Measurements from ENCODE around the gene UROS. TPM values are rescaled to one million over a fixed set of nuclear protein-coding genes. Genes with fewer than 3 reads are reported as not detected.

UROS gene
- total RNA-seq, 2 donors from 2014 or later, result 31.6 to 35.4 TPM

- H3K36me3 Mint-ChIP-seq (ENCODE audit: insufficient read depth in 2 of 2), result peaks cover 10 to 39% of the 10 kb centered on the region in 2 donors
- H3K4me1 Mint-ChIP-seq (ENCODE audit: low read depth), result peaks cover 10% of the 10 kb centered on the region
- no peak overlapping the region for H3K4me3 Mint-ChIP-seq
- DNase-seq, result no peak
- H3K27me3 Mint-ChIP-seq (ENCODE audit: low read depth), result no peaks in the 10 kb centered on the region
- H3K27ac Mint-ChIP-seq, result no peak overlapping the region
- H3K9me3 Mint-ChIP-seq, result no peaks in the 10 kb centered on the region
- ATAC-seq (replicated peaks in 1 of 2), result no peak
Measured at GRCh38 chr10:125757742-125758141, 65.3 kb downstream of the UROS start.

- Mint-ChIP-seq H3K36me3 (ENCODE audit: insufficient read depth in 2 of 2) (peaks cover 9 to 35% of the 10 kb centered on the region in 2 donors), H3K27ac (no peak overlapping the region), H3K27me3 (ENCODE audit: low read depth) (no peaks in the 10 kb centered on the region), H3K4me1 (ENCODE audit: low read depth) (peaks cover 10% of the 10 kb centered on the region), H3K9me3 (no peaks in the 10 kb centered on the region), H3K4me3 (no peak overlapping the region)
- ATAC-seq (replicated peaks in 1 of 2), result no peak
- DNase-seq, result no peak
Measured at GRCh38 chr10:125756853-125757487, 66.1 kb downstream of the UROS start.

- no peak for DNase-seq
- H3K9me3 Mint-ChIP-seq, result no peaks in the 10 kb centered on the region
- H3K27ac Mint-ChIP-seq, result no peak overlapping the region
- ATAC-seq (replicated peaks in 1 of 2), result no peak
- no peaks in the 10 kb centered on the region for H3K27me3 Mint-ChIP-seq (ENCODE audit: low read depth)
- peaks cover 14% of the 10 kb centered on the region for H3K4me1 Mint-ChIP-seq (ENCODE audit: low read depth)
- H3K4me3 Mint-ChIP-seq, result no peak overlapping the region
- peaks cover 9 to 32% of the 10 kb centered on the region in 2 donors for H3K36me3 Mint-ChIP-seq (ENCODE audit: insufficient read depth in 2 of 2)
Measured at GRCh38 chr10:125756196-125756595, 66.9 kb downstream of the UROS start.

- H3K36me3 Mint-ChIP-seq (ENCODE audit: insufficient read depth in 2 of 2), result peaks cover 14 to 35% of the 10 kb centered on the region in 2 donors
Measured at GRCh38 chr10:125747417-125747816, 75.6 kb downstream of the UROS start.

GRCh38 chr10:125744909-125745308, 78.1 kb downstream of the UROS start:
- no peak for DNase-seq
- Mint-ChIP-seq H3K9me3 (no peaks in the 10 kb centered on the region), H3K4me3 (no peak overlapping the region), H3K27ac (no peak overlapping the region), H3K36me3 (ENCODE audit: insufficient read depth in 2 of 2) (peaks cover 17 to 42% of the 10 kb centered on the region in 2 donors), H3K4me1 (ENCODE audit: low read depth) (no peaks in the 10 kb centered on the region), H3K27me3 (ENCODE audit: low read depth) (no peaks in the 10 kb centered on the region)
- no peak for ATAC-seq (replicated peaks in 1 of 2)

More at GRCh38 chr10:125747417-125747816, 75.6 kb downstream of the UROS start:
- Mint-ChIP-seq H3K9me3 (no peaks in the 10 kb centered on the region), H3K4me3 (no peak overlapping the region), H3K27me3 (ENCODE audit: low read depth) (no peaks in the 10 kb centered on the region), H3K4me1 (ENCODE audit: low read depth) (peaks cover 4% of the 10 kb centered on the region), H3K27ac (no peak overlapping the region)
- DNase-seq (no peak), ATAC-seq (replicated peaks in 1 of 2) (no peak)

DNA sequence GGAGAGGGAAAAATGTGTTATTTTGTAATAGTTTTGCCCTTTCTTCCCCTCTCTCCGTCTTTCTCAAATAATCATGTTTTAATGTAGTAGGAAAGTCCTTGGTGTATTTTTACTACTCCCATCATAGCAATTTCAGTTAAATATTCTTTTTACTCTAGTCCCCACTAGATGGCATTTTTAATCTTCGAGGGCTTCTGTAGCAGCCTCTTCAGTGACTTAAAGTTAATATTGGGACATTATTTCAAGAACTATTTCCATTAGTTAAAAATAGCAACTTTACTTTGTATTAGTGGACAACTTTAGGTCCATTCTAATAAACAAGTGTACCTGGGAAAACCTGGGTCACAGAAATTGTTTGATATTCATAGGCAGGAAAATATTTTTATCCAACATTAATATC, 80.6 kb downstream of the UROS start:
- Mint-ChIP-seq H3K4me3 (no peak overlapping the region), H3K4me1 (ENCODE audit: low read depth) (no peaks in the 10 kb centered on the region), H3K36me3 (ENCODE audit: insufficient read depth in 2 of 2) (peaks cover 19 to 51% of the 10 kb centered on the region in 2 donors), H3K27me3 (ENCODE audit: low read depth) (no peaks in the 10 kb centered on the region), H3K27ac (peak overlapping the region; percentile 61), H3K9me3 (no peaks in the 10 kb centered on the region)
- DNase-seq (no peak), ATAC-seq (replicated peaks in 1 of 2) (no peak)

GRCh38 chr10:125739994-125740679, 82.9 kb downstream of the UROS start:
- H3K9me3 Mint-ChIP-seq, result no peaks in the 10 kb centered on the region
- H3K4me3 Mint-ChIP-seq, result no peak overlapping the region
- H3K36me3 Mint-ChIP-seq (ENCODE audit: insufficient read depth in 2 of 2), result peaks cover 23 to 55% of the 10 kb centered on the region in 2 donors
- DNase-seq, result no peak
- H3K27ac Mint-ChIP-seq, result peak overlapping the region; percentile 10
- ATAC-seq (replicated peaks in 1 of 2), result no peak
- no peaks in the 10 kb centered on the region for H3K4me1 Mint-ChIP-seq (ENCODE audit: low read depth)
- no peaks in the 10 kb centered on the region for H3K27me3 Mint-ChIP-seq (ENCODE audit: low read depth)

Other genes with a start within 250 kb of the UROS start
- not detected for gene TEX36, start 140.1 kb downstream of the UROS start, total RNA-seq
- gene EDRF1, start 103.5 kb downstream of the UROS start, total RNA-seq, result 10 to 100 TPM; 25.1 to 26.3 TPM
- not detected for gene MMP21, start 47.4 kb downstream of the UROS start, total RNA-seq
- gene BCCIP, start 288 bp upstream of the UROS start, total RNA-seq, result 10 to 100 TPM; 56.8 to 72.6 TPM
- 10 to 100 TPM; 24.4 to 34.4 TPM for gene DHX32, start 58.0 kb upstream of the UROS start, total RNA-seq
- 1 to 10 TPM in 1 of 2 donors, not detected in 1; 1.1 TPM for gene FANK1, start 73.3 kb upstream of the UROS start, total RNA-seq